Fibroblast of skin of right biceps (primary cell): ENCODE results near the gene CYP2A7.
A peak's percentile ranks its signal among the peaks of the same experiment; 100 is the strongest.
"Not testable (repeated sequence)": the region's sequence is repeated elsewhere in the genome, so short reads cannot be mapped to it uniquely, and the experiment has no call there.

ENCODE experiments used
- DNase-seq: peaks from one replicate; pipeline ENCODE4 v3.0.0-alpha.2; 2013

CYP2A7 gene, protein sequence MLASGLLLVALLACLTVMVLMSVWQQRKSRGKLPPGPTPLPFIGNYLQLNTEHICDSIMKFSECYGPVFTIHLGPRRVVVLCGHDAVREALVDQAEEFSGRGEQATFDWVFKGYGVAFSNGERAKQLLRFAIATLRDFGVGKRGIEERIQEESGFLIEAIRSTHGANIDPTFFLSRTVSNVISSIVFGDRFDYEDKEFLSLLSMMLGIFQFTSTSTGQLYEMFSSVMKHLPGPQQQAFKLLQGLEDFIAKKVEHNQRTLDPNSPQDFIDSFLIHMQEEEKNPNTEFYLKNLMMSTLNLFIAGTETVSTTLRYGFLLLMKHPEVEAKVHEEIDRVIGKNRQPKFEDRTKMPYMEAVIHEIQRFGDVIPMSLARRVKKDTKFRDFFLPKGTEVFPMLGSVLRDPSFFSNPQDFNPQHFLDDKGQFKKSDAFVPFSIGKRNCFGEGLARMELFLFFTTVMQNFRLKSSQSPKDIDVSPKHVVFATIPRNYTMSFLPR

DNA sequence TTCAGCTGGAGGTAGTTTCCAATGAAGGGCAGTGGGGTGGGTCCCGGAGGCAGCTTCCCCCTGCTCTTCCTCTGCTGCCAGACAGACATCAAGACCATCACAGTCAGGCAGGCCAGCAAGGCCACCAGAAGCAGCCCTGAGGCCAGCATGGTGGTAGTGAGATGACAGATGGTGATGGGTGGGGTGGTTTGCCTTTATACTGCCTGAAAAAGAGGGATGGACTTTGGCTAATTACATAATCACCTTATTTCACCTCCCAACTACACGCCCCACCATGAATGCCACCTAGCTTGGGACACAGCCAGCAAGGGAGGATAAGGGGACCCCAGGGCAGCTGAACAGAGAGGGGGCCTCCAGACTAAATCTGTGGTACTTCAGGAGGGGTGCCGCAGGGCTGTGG lies at the start of gene CYP2A7:
TSS of gene CYP2A7 (minus strand) at position 170 of the 400 bp plus-strand sequence. CDS start at position 149, 21 bp downstream.
- not testable (repeated sequence) for DNase-seq

DNA sequence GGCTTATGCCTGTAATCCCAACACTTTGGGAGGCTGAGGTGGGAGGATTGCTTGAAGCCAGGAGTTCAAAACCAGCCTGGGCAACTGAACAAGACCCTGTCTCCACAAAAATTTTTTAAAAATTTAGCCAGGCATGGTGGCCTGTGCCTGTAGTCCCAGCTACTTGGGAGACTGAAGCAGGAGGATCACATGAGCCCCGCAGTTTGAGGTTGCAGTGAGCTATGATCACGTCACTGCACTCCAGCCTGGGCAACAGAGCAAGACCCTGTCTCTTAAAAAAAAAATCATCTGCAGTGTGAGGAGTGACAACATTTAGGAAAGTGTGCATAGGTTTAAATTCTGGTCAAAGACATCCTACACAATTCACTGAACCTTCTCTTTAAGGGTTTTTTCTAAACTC lies 48.8 kb upstream of the CYP2A7 start:
- DNase-seq, result not testable (repeated sequence)

DNA sequence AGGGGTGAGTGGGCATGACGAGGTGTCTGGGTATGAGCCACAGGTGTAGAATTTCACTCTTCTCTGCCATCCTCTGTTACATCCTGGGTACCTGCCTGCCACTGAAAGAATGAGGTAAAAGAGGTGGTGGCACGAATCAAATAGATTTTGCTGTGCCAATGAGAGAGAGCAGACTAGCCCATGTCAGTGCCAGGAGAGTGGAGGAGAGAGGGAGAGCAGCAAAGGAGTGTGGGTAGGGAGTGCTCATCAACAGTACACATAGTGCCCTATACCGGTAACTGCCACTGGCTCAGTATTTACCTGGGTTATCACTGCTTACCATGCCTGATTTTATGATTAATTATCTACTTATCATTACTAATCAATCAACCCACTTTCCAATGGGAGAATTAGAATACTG lies 47.9 kb upstream of the CYP2A7 start:
- DNase-seq, result not testable (repeated sequence)

DNA sequence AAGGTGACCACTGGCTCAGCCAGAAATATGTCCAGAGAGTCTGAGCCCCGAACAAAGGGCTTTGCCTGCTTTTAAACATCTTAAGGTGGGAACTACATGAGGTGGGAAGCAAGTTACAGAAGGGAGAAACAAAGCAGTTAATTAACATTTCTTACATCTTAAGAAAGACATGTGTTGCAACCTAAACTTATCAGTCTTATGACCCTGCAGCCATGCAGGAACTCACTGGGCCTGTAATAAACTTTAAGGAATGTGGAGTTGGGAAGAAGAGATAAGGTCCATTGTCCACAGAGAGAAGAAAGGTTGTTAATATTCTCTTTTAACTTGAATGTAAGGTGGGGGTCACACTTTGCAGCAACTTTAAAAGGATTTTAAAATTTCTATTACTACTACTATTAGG lies 46.8 kb upstream of the CYP2A7 start:
- DNase-seq, result no peak

DNA sequence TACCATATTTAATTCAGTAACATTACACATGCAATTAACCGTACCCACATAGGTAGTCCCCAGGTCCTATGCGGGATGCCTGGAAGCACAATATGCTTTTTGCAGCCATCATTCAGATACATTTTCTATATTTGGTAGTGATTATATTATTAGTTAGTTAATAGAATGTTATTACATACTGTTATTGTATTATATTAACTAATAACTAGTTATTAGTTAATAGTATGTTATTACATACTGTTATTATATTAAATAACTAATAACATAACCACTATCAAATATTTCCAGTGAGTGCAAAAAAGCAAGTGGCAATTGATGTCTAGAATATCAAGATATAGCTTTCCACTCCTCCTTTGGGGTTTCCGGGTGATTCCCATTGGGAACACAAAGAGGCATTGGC lies 45.5 kb upstream of the CYP2A7 start:
- DNase-seq, result no peak

DNA sequence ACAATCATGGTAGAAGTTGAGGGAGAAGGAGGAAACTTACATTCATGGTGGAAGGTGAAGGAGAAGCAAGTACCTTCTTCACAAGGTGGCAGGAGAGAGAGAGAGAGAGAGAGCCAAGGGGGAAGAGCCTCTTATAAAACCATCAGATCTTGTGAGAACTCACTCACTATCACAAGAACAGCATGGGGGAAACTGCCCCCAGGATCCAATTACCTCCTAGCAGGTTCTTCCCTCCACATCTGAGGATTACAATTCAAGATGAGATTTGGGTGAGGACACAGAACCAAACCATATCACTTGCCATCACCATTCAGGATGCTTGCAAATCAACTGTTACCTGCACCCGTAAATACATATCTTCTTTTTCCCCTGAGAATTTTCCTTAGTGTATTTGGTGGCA lies 44.2 kb upstream of the CYP2A7 start:
- not testable (repeated sequence) for DNase-seq

DNA sequence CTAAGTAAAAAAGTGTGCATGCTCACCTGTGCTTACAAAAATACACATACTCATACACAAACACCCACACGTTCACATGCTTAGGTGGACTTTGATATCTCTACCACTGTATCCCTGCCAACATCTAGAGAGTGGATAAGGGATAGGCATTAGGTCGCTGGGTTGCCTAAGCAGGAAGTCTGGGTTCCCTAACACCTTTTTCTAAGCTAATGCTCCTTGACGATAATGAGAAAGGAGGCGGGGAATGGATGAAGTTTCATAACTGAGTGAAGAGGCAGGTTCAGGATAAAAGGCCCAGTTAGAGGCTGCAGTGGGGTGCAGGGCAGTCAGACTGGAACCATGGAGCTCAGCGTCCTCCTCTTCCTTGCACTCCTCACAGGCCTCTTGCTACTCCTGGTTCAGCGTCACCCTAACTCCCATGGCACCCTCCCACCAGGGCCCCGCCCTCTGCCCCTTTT lies 41.9 kb upstream of the CYP2A7 start:
- no peak for DNase-seq

DNA sequence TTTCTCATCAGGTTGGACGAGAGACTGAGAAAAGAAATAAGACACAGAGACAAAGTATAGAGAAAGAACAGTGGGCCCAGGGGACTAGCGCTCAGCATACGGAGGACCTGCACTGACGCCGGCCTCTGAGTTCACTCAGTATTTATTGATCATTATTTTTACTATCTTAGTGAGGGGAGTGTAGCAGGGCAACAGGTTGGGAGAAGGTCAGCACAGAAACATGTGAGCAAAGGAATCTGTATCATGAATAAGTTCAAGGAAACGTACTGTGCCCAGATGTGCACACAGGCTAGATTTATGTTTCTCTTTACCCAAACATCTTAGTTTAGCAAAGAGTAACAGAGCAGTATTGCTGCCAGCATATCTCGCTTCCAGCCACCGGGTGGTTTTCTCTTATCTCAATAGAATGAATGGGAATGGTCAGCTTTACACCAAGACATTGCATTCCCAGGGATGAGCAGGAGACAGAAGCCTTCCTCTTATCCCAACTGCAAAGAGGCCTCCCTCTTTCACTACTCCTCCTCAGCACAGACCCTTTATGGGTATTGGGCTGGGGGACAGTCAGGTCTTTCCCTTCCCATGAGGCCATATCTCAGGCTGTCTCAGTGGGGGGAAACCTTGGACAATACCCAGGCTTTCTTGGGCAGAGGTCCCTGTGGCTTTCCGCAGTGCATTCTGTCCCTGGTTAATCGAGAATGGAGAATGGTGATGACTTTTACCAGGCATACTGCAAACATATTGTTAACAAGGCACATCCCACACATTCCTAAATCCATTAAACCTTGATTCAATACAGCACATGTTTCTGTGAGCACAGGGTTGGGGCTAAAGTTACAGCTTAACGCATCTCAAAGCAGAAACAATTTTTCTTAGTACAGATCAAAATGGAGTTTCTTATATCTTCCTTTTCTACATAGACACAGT lies 40.5 kb upstream of the CYP2A7 start:
- not testable (repeated sequence) for DNase-seq

DNA sequence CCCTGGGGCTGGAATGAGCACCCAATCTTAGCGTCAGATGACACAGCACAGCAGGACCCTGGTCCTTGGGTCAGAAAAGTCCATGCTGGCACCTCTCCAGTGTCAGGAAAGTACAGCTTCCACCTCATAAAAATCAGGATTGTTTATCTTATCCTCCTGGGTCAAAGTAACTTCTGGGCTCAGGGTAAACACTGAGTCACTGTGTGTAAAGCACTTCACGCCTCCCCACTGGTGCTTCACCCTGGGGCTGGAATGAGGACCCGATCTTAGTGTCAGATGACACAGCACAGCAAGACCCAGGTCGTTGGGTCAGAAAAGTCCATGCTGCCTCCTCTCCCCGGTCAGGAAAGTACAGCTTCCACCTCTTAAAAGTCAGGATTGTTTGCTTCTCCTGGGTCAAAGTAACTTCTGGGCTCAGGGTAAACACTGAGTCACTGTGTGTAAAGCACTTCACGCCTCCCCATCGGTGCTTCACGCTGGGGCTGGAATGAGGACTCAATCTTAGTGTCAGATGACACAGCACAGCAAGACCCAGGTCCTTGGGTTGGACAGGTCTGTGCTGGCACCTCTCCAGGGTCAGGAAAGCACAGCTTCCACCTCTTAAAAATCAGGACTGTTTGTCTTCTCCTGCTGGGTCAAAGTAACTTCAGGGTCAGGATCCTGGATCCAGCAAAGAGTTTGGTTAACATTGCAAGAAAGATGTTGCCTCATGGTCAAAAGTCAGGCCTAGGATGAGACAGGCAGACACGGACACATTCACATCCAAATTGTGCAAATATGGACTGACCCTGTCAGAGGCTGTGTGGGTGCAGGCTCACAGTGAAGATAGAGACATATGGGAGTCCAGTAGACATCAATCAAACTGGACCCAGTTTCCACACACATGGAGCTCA lies 39.2 kb upstream of the CYP2A7 start:
- DNase-seq, result no peak

DNA sequence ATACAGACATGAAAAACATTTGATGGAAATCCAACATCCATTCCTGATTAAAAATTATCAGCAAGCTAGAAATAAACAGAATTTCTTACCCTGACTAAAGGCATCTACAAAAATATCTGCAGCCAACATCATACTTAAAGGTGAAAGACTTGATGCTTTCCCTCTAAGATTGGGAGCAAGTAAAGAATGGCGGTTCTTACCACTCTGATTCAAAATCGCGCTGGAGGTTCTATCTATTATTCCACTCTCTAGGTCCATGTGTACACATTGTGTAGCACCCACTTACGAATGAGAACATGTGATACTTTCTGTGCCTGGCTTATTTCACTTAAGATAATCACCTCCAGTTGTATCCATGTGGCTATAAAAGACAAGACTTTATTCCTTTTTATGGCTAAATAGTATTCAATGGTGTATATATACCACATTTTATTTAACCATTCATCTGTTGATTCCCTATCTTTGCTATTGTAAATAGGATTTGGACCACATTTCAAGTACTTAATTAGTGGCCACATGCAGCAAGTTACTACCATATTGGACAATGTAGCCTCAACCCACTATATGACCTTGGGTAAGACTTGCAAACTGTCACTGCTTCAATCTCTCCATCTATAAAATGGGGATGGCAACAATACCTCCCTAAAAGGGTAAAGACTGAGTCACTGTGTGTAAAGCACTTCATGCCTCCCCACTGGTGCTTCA lies 38.4 kb upstream of the CYP2A7 start:
- DNase-seq, result no peak

DNA sequence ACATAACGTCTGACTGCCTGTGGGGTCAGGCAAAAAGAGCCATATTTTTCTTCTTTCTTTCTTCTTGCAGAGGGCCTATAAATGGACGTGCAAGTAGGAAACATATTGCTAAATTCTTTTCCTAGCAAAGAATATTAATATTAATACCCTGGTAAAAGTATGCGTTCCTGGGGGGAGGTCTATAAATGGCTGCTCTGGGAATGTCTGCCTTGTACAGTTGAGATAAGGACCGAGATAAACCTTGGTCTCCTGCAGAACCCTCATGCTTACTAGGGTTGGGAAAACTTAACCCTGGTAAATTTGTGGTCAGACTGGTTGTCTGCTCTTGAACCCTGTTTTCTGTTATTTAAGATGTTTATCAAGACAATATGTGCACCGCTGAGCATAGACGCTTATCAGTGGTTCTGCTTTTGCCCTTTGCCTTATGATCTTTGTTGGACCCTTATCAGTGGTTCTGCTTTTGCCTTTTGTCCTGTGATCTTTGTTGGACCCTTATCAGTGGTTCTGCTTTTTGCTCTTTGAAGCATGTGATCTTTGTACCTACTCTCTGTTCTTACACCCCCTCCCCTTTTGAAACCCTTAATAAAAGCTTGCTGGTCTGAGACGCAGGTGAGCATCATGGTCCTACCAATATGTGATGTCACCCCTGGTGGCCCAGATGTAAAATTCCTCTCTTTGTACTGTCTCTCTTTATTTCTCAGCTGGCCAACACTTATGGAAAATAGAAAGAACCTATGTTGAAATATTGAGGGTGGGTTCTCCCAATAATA lies 37.7 kb upstream of the CYP2A7 start:
- DNase-seq, result not testable (repeated sequence)

DNA sequence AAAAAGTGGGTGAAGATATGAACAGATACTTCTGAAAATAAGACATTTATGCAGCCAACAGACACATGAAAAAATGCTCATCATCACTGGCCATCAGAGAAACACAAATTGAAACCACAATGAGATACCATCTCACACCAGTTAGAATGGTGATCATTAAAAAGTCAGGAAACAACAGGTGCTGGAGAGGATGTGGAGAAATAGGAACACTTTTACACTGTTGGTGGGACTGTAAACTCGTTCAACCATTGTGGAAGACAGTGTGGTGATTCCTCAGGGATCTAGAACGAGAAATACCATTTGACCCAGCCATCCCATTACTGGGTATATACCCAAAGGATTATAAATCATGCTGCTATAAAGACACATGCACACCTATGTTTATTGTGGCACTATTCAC lies 36.3 kb upstream of the CYP2A7 start:
- DNase-seq, result not testable (repeated sequence)

DNA sequence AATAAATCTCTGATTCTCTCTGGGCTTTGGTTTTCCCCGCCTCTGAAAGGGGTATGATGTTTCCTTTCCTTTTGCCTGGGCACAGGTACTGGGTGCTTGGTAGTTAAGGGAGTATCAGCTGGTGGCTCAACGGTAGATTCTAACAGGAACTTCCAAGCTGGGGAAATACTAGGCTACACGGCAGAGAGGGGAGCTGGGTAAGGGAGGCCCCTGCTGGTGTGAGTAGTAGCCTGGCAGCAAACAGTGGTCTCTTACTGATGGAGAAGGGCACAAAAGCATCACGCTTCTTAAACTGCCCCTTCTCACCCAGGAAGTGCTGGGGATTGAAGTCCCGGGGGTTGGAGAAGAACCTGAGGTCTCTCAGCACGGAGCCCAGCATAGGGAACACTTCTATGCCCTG lies 26.9 kb upstream of the CYP2A7 start:
- no peak for DNase-seq

DNA sequence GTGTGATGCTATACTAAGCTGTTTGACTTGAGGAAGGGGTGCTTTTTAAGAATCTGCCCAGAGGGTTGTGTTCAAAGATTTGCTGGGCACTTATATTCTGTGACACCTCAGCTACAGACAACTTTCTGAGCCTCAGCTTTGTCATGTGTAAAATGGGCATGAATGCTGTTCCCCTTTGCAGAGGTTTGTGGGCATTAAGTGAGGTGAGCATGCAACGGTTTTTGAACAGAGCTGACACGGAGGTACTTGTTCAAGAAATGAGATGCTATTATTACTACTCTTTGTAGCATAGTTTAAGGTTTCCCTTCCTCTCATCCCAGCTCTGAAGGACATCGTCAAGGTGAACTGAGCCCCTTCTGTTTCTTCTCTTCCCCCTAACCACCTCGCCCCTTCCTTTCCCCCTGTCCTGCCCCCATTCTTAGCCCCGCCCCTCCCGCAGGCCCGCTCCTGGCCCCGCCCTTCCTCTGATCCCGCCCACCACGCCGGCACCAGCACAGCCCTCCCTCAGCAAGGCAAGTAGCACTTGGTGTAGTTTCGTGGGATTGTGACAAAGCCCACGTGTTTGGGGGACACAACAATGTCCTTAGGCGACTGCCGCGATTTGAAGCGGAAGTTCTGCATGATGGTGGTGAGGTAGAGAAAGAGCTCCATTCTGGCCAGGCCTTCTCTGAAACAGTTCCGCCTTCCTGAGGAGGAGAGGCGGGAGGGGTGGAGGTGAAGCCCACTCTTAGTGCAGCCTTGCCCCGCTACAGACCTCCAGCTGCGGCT lies 26.1 kb upstream of the CYP2A7 start:
- DNase-seq, result no peak

DNA sequence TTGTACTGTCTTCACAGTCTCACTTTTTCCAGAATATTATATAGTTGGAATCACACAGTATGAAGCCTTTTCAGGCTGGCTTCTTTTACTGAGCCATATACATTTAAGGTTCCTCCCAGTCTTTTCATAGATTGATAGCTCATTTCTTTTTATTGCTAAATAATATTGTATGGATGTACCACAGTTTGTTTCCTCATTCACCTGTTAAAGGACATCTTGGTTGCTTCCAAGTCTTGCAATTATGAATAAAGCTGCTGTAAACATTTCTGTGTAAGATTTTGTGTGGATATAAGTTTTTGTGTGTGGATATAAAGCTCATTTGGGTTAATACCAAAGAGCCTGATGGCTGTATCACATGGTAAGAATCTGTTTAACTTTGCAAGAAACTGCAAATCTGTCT lies 24.5 kb upstream of the CYP2A7 start:
- no peak for DNase-seq

DNA sequence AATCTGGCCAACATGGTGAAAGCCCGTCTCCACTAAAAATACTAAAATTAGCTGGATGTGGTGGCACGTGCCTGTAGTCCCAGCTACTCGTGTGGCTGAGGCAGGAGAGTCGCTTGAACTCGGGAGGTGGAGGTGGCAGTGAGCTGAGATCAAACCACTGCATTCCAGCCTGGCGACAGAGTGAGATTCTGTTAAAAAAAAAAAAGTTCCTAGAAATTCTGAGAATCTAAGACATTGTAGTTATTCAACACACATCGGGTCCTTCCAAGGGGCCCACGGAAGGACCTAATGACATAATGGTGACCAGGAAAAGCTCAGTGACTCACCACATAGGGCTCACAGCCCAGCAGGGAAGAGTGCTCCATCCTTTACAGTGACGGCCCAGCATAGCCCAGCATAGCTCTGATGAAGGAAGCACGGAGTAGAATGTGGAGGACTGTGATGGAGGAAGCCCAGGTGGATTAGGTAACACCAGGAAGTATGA lies 22.7 kb upstream of the CYP2A7 start:
- peak; percentile 34 for DNase-seq

DNA sequence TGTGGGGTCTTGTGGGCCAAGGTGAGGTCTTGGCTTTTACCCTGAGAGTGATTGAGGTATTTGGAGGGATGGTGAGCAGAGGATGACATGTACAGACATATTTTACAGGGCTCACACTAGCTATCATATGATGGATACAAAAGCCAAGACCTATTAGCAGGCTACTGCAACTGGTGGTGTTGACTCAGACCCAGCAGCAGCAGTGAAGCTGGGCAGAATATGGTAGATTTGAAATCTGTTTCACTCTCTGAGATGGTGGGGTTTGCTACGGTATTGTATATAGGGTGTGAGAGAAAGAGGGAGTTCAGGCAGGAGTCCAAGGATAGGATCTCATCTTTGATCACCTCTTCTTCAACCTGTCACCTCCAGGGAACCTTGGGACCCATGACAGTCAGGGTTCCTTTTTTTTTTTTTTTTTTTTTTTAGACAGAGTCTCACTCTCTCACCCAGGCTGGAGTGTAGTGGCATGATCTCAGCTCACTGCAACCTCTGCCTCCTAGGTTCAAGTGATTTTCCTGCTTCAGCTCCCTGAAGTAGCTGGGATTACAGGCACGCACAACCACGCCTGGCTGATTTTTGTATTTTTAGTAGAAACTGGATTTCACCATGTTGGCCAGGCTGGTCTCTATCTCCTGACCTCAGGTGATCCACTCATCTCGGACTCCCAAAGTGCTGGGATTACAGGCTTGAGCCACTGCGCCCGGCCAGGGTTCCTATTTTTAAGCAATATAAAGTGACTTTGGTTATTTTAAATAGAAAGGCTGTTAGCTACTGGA lies 20.1 kb upstream of the CYP2A7 start:
- DNase-seq, result not testable (repeated sequence)

DNA sequence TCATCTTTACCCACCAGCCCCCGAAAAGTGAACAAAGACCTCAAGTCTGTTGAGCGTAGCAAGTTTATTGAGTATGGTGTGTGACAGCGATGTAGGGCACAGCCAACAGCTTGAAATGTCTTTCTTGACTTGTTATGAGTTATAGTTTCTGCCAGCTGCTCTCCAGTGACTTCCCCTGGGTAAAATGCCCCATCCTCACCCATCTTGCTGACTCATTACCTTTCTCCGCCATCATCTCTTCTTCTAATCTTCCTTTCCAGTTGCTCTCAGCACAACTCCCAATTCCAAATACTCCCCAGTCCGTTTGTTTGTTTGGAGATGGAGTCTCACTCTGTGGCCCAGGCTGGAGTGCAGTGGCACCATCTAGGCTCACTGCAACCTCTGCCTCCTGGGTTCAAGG lies 18.5 kb upstream of the CYP2A7 start:
- not testable (repeated sequence) for DNase-seq

DNA sequence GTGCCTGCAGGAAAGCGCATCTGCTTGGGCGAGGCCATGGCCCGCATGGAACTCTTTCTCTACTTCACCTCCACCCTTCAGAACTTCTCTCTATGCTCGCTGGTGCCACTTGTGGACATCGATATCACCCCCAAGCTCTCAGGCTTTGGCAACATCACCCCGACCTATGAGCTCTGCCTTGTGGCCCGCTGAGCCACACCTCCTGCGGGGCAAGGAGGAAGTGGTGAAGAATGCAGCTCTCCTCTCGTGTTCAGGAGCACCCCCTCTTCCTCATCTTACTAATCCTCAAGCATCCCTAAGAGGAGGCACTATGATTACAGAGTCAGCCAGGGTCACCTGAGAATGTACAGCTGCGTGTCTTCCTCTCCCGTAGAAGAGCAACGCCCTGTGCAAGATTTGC lies 17.9 kb upstream of the CYP2A7 start:
- DNase-seq, result not testable (repeated sequence)
